ENCODE results near the gene CFAP97.
A peak's percentile ranks its signal among the peaks of the same experiment; 100 is the strongest.

Gene CFAP97

GRCh38 chr4:185134307-185134869 is 69.4 kb downstream of the CFAP97 start:
- no peak for DNase-seq (ENCODE audit: low read depth, low spot score)
- H3K4me3 ChIP-seq (ENCODE audit: low read depth, low read length), result no peak overlapping the region
- ChIA-PET CTCF (interaction anchor here (0.6 to 4.3 kb wide), 27 partner anchors 9 to 524 kb away, joined by 3 to 66 read pairs (median 4); partner anchors contain the start of gene SLC25A4), POLR2A (interaction anchor here (0.9 kb wide), 1 partner anchor 9 kb away, joined by 5 read pairs; the partner anchor contains the start of gene SLC25A4)
- TF ChIP-seq CTCF (IDR thresholded peaks at IDR 0.05; ENCODE audit: insufficient read depth, low read length, missing control alignments), result peak; percentile 34

- ChIA-PET POLR2A (no interaction called here), CTCF (interaction anchor here (0.9 to 1.1 kb wide), 3 partner anchors 8 to 14 kb away, joined by 3 to 4 read pairs (median 4); partner anchors contain the start of gene SLC25A4)
- DNase-seq (ENCODE audit: low read depth, low spot score), result no peak
- peak overlapping the region; percentile 51 for H3K4me3 ChIP-seq (ENCODE audit: low read depth, low read length)
- no peak for TF ChIP-seq CTCF (IDR thresholded peaks at IDR 0.05; ENCODE audit: insufficient read depth, low read length, missing control alignments)
Observed at GRCh38 chr4:185128272-185129119, 75.3 kb downstream of the CFAP97 start.

GRCh38 chr4:185127021-185127925 is 76.5 kb downstream of the CFAP97 start:
- H3K4me3 ChIP-seq (ENCODE audit: low read depth, low read length), result peak overlapping the region; percentile 54
- ChIA-PET POLR2A (no interaction called here), CTCF (interaction anchor here (0.9 to 1.4 kb wide), 3 partner anchors 10 to 87 kb away, joined by 3 to 5 read pairs (median 4); partner anchors contain the start of gene SLC25A4)
- DNase-seq (ENCODE audit: low read depth, low spot score), result no peak
- no peak for TF ChIP-seq CTCF (IDR thresholded peaks at IDR 0.05; ENCODE audit: insufficient read depth, low read length, missing control alignments)

- H3K4me3 ChIP-seq (ENCODE audit: low read depth, low read length), result no peak overlapping the region
- DNase-seq (ENCODE audit: low read depth, low spot score), result no peak
- ChIA-PET CTCF (interaction anchor here (0.7 to 1.1 kb wide), 2 partner anchors 11 kb away, joined by 3 to 5 read pairs; no protein-coding TSS in a partner anchor), POLR2A (no interaction called here)
- TF ChIP-seq CTCF (IDR thresholded peaks at IDR 0.05; ENCODE audit: insufficient read depth, low read length, missing control alignments), result no peak
Observed at GRCh38 chr4:185124006-185124405, 79.8 kb downstream of the CFAP97 start.

- CTCF ChIA-PET, result interaction anchor here (1.0 to 1.1 kb wide), 2 partner anchors 12 to 83 kb away, joined by 3 to 5 read pairs; no protein-coding TSS in a partner anchor
Observed at GRCh38 chr4:185122681-185123345, 81.0 kb downstream of the CFAP97 start.

More at GRCh38 chr4:185122681-185123345, 81.0 kb downstream of the CFAP97 start:
- no peak overlapping the region for H3K4me3 ChIP-seq (ENCODE audit: low read depth, low read length)
- POLR2A ChIA-PET, result no interaction called here
- TF ChIP-seq CTCF (IDR thresholded peaks at IDR 0.05; ENCODE audit: insufficient read depth, low read length, missing control alignments), result no peak
- DNase-seq (ENCODE audit: low read depth, low spot score), result no peak
